Measurements from ENCODE around the gene HIC2. TPM values are rescaled to one million over a fixed set of nuclear protein-coding genes. Genes with fewer than 3 reads are reported as not detected.
A peak's percentile ranks its signal among the peaks of the same experiment; 100 is the strongest.
"Not testable (repeated sequence)": the region's sequence is repeated elsewhere in the genome, so short reads cannot be mapped to it uniquely, and the experiment has no call there.

The HIC2 gene
- total RNA-seq, 1 experiment from 2014 or later = 6.7 TPM

DNA sequence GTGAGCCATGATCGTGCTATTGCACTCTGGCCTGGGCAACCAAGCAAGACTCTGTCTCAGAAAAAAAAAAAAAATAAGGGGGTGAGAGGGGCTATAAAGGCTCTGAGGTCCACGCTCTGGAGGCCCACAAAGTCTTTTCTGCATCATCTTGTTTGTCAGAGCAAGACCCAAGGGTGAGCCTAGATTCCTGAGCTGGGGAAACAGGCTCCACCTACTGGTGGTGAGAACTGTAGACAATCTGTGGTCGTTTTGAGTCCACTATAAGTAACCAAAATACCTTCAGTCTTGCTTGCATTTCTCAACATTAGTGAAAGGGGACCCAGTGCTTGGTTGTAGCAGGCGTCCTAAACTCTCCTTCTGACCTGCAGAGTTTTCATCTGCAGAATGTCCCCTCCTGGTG is 45.5 kb downstream of the HIC2 start:
- CTCF ChIA-PET; H3K9me3 ChIP-seq (ENCODE audit: control insufficient read depth in 1 of 2, insufficient read depth in 1 of 2, low read depth in 1 of 2, low read length in 2 of 2): not testable (repeated sequence)

GRCh38 chr22:21467337-21468193 is 50.4 kb downstream of the HIC2 start, which contains the start of gene TMEM191C:
Gene TMEM191C, plus strand, starts transcription at chr22:21467387. Its CDS starts 73 bp downstream, at chr22:21467460.
- H3K27me3 ChIP-seq (ENCODE audit: insufficient read depth, low read length); H2AFZ ChIP-seq (ENCODE audit: low read depth, low read length, poor library complexity, severe bottlenecking); H3K36me3 ChIP-seq (ENCODE audit: control insufficient read depth in 1 of 2, insufficient read depth in 2 of 2, low read length in 2 of 2); CTCF ChIA-PET; H3K9ac ChIP-seq (ENCODE audit: low read length); BruUV-seq (replicated peaks); ATAC-seq; H3K79me2 ChIP-seq (ENCODE audit: insufficient read depth, low read length); intact Hi-C loops (cut with micrococcal nuclease); H3K9me2 ChIP-seq (ENCODE audit: insufficient read depth); DNase-seq (ENCODE audit: low read depth, low spot score); RAD21 ChIA-PET (ENCODE audit: low non-redundant PET in 1 of 2, low total read pairs in 2 of 2, uncharacterized antibody in 2 of 2, unreplicated experiment in 2 of 2); POLR2A ChIA-PET; H3K4me1 ChIP-seq (ENCODE audit: control insufficient read depth in 1 of 2, insufficient read depth in 2 of 2, low read length in 2 of 2); H4K20me1 ChIP-seq (ENCODE audit: insufficient read depth); H3K9me3 ChIP-seq (ENCODE audit: control insufficient read depth in 1 of 2, insufficient read depth in 1 of 2, low read depth in 1 of 2, low read length in 2 of 2): not testable (repeated sequence)
- H3K27ac ChIP-seq (ENCODE audit: low read depth, low read length) = 0 out of 2 replicates have a peak within 1 kb of the TSS, but pooled peaks have one; percentile 35
- peak within 1 kb of the TSS; percentile 5 to 23; a peak in 1 of 4 replicates for H3K4me3 ChIP-seq (replicated peaks in 1 of 2; ENCODE audit: low read depth in 1 of 2, low read length in 2 of 2)
- H3K4me2 ChIP-seq (ENCODE audit: low read length) = peak within 1 kb of the TSS; percentile 43

More for the DNA sequence above, 45.5 kb downstream of the HIC2 start:
- POLR2A ChIA-PET; intact Hi-C loops (cut with micrococcal nuclease); RAD21 ChIA-PET (ENCODE audit: low non-redundant PET in 1 of 2, low total read pairs in 2 of 2, uncharacterized antibody in 2 of 2, unreplicated experiment in 2 of 2); H3K36me3 ChIP-seq (ENCODE audit: control insufficient read depth in 1 of 2, insufficient read depth in 2 of 2, low read length in 2 of 2); H3K4me3 ChIP-seq (replicated peaks in 1 of 2; ENCODE audit: low read depth in 1 of 2, low read length in 2 of 2); H3K4me1 ChIP-seq (ENCODE audit: control insufficient read depth in 1 of 2, insufficient read depth in 2 of 2, low read length in 2 of 2); H4K20me1 ChIP-seq (ENCODE audit: insufficient read depth); H3K4me2 ChIP-seq (ENCODE audit: low read length); DNase-seq (ENCODE audit: low read depth, low spot score); H3K79me2 ChIP-seq (ENCODE audit: insufficient read depth, low read length); H2AFZ ChIP-seq (ENCODE audit: low read depth, low read length, poor library complexity, severe bottlenecking); H3K9ac ChIP-seq (ENCODE audit: low read length); H3K27me3 ChIP-seq (ENCODE audit: insufficient read depth, low read length); H3K27ac ChIP-seq (ENCODE audit: low read depth, low read length); H3K9me2 ChIP-seq (ENCODE audit: insufficient read depth); BruUV-seq (replicated peaks): not testable (repeated sequence)
- peak; percentile 82 for ATAC-seq

DNA sequence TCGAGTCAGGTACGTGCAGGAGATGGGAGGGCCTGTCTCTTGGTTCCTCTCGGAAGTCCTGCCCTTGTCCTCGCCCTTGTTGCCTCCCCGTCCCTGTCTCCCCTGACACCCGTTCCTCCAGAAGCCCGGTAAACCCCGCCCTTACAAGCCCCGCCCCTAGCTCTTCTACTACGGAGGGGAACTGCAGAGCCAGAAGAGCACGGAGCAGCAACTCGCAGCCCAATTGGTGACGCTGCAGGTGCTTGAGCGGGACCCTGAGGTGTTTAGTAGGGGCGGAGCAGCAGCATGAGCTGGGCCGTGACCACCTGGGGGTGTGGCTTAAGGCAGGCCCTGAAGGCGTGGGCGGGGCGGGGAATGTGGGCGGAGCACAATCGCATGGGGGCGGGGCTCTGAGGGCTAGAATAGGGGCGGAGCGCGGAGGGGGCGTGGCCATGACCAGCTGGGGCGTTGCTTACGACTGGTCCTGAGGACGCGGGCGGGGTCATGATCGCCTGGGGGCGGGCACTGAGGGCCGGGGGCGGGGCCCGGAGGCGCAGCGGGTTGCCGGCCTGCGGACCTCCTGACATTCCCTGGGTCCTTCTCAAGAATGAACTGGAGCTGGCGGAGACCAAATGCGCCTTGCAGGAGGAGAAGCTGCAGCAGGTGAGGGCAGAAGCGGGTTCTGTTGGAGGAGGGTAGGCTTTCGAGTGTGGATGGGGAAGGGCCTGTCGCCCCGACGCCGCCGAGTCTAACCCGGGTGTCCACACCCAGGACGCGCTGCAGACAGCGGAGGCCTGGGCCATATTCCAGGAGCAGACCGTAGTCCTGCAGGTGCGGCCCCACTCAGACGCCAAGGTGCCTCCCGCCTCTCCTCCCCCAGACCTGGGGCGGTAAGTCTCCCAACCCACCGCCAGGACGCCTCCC is 51.3 kb downstream of the HIC2 start:
- H3K9me3 ChIP-seq (ENCODE audit: control insufficient read depth in 1 of 2, insufficient read depth in 1 of 2, low read depth in 1 of 2, low read length in 2 of 2); POLR2A ChIA-PET; H3K9me2 ChIP-seq (ENCODE audit: insufficient read depth); RAD21 ChIA-PET (ENCODE audit: low non-redundant PET in 1 of 2, low total read pairs in 2 of 2, uncharacterized antibody in 2 of 2, unreplicated experiment in 2 of 2); H2AFZ ChIP-seq (ENCODE audit: low read depth, low read length, poor library complexity, severe bottlenecking); H4K20me1 ChIP-seq (ENCODE audit: insufficient read depth); CTCF ChIA-PET; H3K4me1 ChIP-seq (ENCODE audit: control insufficient read depth in 1 of 2, insufficient read depth in 2 of 2, low read length in 2 of 2); intact Hi-C loops (cut with micrococcal nuclease); H3K9ac ChIP-seq (ENCODE audit: low read length); BruUV-seq (replicated peaks); H3K79me2 ChIP-seq (ENCODE audit: insufficient read depth, low read length); H3K36me3 ChIP-seq (ENCODE audit: control insufficient read depth in 1 of 2, insufficient read depth in 2 of 2, low read length in 2 of 2); H3K27me3 ChIP-seq (ENCODE audit: insufficient read depth, low read length): not testable (repeated sequence)
- H3K4me2 ChIP-seq (ENCODE audit: low read length) = peak overlapping the region; percentile 43
- peak overlapping the region; percentile 5 to 23; a peak in 1 of 4 replicates for H3K4me3 ChIP-seq (replicated peaks in 1 of 2; ENCODE audit: low read depth in 1 of 2, low read length in 2 of 2)
- 0 out of 2 replicates have a peak overlapping the region, but pooled peaks have one; percentile 35 for H3K27ac ChIP-seq (ENCODE audit: low read depth, low read length)
- peak; percentile 92 for ATAC-seq
- peak; percentile 85 for DNase-seq (ENCODE audit: low read depth, low spot score)

GRCh38 chr22:21469097-21469994 is 52.2 kb downstream of the HIC2 start:
- DNase-seq (ENCODE audit: low read depth, low spot score); H3K27ac ChIP-seq (ENCODE audit: low read depth, low read length); intact Hi-C loops (cut with micrococcal nuclease); CTCF ChIA-PET; H3K4me3 ChIP-seq (replicated peaks in 1 of 2; ENCODE audit: low read depth in 1 of 2, low read length in 2 of 2); H3K9ac ChIP-seq (ENCODE audit: low read length); H3K9me3 ChIP-seq (ENCODE audit: control insufficient read depth in 1 of 2, insufficient read depth in 1 of 2, low read depth in 1 of 2, low read length in 2 of 2); POLR2A ChIA-PET; H4K20me1 ChIP-seq (ENCODE audit: insufficient read depth); H3K79me2 ChIP-seq (ENCODE audit: insufficient read depth, low read length); H3K9me2 ChIP-seq (ENCODE audit: insufficient read depth); H3K27me3 ChIP-seq (ENCODE audit: insufficient read depth, low read length); RAD21 ChIA-PET (ENCODE audit: low non-redundant PET in 1 of 2, low total read pairs in 2 of 2, uncharacterized antibody in 2 of 2, unreplicated experiment in 2 of 2); BruUV-seq (replicated peaks); H2AFZ ChIP-seq (ENCODE audit: low read depth, low read length, poor library complexity, severe bottlenecking); H3K36me3 ChIP-seq (ENCODE audit: control insufficient read depth in 1 of 2, insufficient read depth in 2 of 2, low read length in 2 of 2); H3K4me2 ChIP-seq (ENCODE audit: low read length); H3K4me1 ChIP-seq (ENCODE audit: control insufficient read depth in 1 of 2, insufficient read depth in 2 of 2, low read length in 2 of 2): not testable (repeated sequence)
- peak; percentile 23 for ATAC-seq

Data from HCT116 (cell line).